GM21390 (cell line): ENCODE data around the gene DIS3L2.
"Not testable (repeated sequence)": the region's sequence is repeated elsewhere in the genome, so short reads cannot be mapped to it uniquely, and the experiment has no call there.

Experiments
- ATAC-seq: cut with Tn5 transposase; IDR thresholded peaks from one replicate; pipeline ENCODE4 v1.9.1; 2021; ENCODE audit not compliant: unreplicated experiment

DIS3L2 gene

GRCh38 chr2:232330068-232330999 is 368.8 kb downstream of the DIS3L2 start:
- ATAC-seq, result no peak

- ATAC-seq, result not testable (repeated sequence)
Measured at GRCh38 chr2:232331061-232331460, 369.5 kb downstream of the DIS3L2 start.

- not testable (repeated sequence) for ATAC-seq
Measured at GRCh38 chr2:232331641-232332040, 370.1 kb downstream of the DIS3L2 start.

- ATAC-seq, result not testable (repeated sequence)
Measured at GRCh38 chr2:232332244-232332939, 370.9 kb downstream of the DIS3L2 start.

GRCh38 chr2:232332940-232333259 is 371.4 kb downstream of the DIS3L2 start:
- no peak for ATAC-seq

- no peak for ATAC-seq
Measured at GRCh38 chr2:232333361-232334135, 372.0 kb downstream of the DIS3L2 start.

- ATAC-seq, result not testable (repeated sequence)
Measured at GRCh38 chr2:232334136-232334884, 372.8 kb downstream of the DIS3L2 start.

GRCh38 chr2:232334885-232335205 is 373.3 kb downstream of the DIS3L2 start:
- ATAC-seq, result not testable (repeated sequence)

GRCh38 chr2:232335206-232335858 is 373.8 kb downstream of the DIS3L2 start:
- ATAC-seq, result not testable (repeated sequence)

GRCh38 chr2:232335859-232336215 is 374.3 kb downstream of the DIS3L2 start:
- no peak for ATAC-seq

- no peak for ATAC-seq
Measured at GRCh38 chr2:232336241-232336736, 374.8 kb downstream of the DIS3L2 start.

GRCh38 chr2:232336981-232337720 is 375.6 kb downstream of the DIS3L2 start:
- ATAC-seq, result no peak

GRCh38 chr2:232338094-232338758 is 376.7 kb downstream of the DIS3L2 start:
- not testable (repeated sequence) for ATAC-seq

- no peak for ATAC-seq
Measured at GRCh38 chr2:232338759-232339106, 377.2 kb downstream of the DIS3L2 start.

GRCh38 chr2:232339121-232340081 is 377.9 kb downstream of the DIS3L2 start:
- no peak for ATAC-seq

- no peak for ATAC-seq
Measured at GRCh38 chr2:232340171-232340935, 378.8 kb downstream of the DIS3L2 start.

- ATAC-seq, result no peak
Measured at GRCh38 chr2:232341061-232341738, 379.7 kb downstream of the DIS3L2 start.
